Activated CD8-positive, alpha-beta memory T cell treated with anti-CD3 and anti-CD28 coated beads for 36 hours (primary cell): ENCODE data around the gene HSD3B1. TPM values are rescaled to one million over a fixed set of nuclear protein-coding genes. Genes with fewer than 3 reads are reported as not detected.
"Not testable (repeated sequence)": the region's sequence is repeated elsewhere in the genome, so short reads cannot be mapped to it uniquely, and the experiment has no call there.

Experiments used
- CTCF ChIA-PET: fragments of 350-600 bp; sonication (Branson Sonifier 250); formaldehyde crosslinking; loops from one replicate; lab custom pipeline; 2021; ENCODE audit warnings: antibody characterized with exemption; lab: Charles Lee
- POLR2A ChIA-PET: fragments of 350-600 bp; sonication (Branson Sonifier 250); formaldehyde crosslinking; loops from one replicate; lab custom pipeline; 2021; ENCODE audit warnings: antibody characterized with exemption; lab: Charles Lee
- total RNA-seq, 2 experiments: library from RNA; stranded (reverse); gene quantifications; one replicate each; pipeline ENCODE4 v1.2.3, GENCODE V29; 2021

Gene HSD3B1
- total RNA-seq, 2 experiments from 2014 or later, result not detected

DNA sequence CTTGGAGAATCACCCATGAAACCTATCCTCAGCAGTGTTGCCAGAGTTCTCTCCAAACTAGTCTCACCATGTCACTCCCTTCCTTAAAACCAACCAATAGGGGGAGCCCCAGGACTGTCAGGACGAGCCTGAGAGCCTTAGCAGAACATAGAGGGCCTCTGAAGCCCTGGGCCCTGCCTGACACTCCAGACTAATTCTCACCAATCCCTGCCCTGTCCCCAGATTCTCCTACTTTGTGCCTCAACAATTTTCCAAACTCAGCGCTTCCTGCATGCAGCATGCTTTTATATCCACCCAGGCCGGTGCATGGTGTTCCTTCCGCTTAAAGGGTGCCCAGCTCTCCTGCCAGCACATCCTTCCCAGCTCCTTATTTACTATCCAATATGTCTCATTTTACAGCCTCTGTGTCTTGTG, 42.7 kb downstream of the HSD3B1 start:
- CTCF ChIA-PET, result no interaction called here

DNA sequence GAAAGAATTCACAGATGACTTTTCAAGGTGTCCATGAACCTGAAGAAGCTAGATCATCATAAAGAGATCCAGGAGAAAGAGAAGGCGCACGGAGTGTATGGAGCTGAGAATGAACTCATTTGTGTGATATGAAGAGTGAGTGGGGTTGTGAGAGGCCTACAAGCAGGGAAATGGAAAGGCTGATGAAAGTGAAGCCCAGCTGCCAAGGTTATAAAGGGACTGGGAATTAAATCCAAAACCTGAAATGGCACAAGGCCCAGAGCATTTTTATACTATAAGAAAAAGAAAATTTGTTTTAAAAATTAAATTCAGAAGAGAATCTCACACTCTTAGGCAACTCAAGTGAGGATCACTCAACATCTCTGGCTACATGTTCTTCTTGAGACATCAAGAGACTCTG, 43.4 kb downstream of the HSD3B1 start:
- CTCF ChIA-PET, result no interaction called here
- POLR2A ChIA-PET, result no interaction called here

More for the DNA sequence above, 42.7 kb downstream of the HSD3B1 start:
- POLR2A ChIA-PET, result no interaction called here

DNA sequence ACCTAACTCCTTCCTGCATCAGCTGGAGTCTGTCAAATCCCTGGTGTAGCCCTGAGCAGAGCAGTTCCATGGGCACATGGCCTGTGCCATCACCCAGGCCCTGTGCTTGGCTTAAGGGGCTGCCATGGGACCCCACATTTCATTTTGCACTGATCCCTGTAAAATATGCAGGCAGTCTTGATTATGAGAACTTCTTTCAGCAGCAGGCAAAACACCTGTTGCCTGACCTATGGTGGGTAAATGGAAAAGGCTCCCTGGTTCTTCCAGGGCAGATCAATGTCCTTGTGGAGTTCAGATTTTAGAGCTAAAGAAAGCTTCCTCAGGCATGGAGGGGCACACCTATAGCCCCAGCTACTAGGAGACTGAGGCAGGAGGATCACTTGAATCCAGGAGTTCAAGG, 44.2 kb downstream of the HSD3B1 start:
- ChIA-PET POLR2A (no interaction called here), CTCF (no interaction called here)

DNA sequence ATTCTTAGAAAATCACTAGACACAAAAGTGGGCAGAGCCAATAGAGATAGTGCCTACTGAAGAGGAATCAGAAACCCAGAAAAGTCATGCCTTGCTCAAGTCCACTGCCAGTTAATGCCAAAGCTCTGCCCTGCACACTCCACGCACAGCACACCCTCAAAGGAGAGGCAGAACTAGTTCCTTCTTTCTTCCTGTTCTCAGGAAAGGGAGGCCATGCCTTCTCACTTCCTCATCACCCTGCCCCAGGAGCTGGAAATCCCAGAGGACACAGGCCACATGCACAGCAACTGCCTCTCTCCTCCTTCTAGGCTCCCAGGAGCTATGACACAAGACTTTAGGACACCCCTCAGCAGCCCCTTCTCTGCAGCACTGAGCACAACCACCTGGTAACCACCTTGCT, 45.6 kb downstream of the HSD3B1 start:
- CTCF ChIA-PET, POLR2A ChIA-PET: not testable (repeated sequence)

DNA sequence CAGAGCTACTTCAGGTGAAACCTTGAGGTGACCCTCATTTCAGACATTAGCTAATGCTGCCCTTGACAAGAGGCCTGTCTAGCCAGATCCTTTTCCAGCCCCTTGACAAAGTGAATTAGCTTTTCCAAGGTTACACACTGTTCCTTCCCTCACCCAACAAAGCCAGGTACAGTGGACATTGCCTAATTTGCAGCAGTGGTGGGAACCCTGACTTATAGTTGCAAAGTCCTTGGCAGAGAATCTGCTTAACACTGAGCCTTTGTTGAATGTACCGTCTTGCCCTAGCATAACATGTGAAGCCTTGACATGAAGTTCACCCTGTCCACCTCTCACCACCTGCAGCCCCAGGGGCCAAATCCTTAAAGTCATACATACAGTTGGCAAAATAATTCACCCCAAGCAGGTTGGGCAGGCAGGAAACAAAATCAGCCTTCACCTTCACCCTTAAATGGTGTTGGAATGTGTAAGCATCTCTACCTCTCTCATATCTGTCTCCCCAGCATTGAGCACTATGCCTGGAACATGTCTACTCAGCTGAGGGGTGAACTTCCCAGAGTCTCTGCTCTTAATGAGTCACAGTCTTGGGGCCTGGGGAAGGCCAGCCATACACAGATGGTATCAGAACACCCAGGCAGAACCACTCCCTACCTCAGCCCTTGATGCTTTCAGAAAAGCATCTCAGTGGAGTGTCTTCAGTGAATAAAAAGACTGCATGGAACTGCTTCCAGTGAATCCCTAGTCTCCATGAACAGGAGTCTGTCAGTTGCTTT, 46.5 kb downstream of the HSD3B1 start:
- POLR2A ChIA-PET, result not testable (repeated sequence)

DNA sequence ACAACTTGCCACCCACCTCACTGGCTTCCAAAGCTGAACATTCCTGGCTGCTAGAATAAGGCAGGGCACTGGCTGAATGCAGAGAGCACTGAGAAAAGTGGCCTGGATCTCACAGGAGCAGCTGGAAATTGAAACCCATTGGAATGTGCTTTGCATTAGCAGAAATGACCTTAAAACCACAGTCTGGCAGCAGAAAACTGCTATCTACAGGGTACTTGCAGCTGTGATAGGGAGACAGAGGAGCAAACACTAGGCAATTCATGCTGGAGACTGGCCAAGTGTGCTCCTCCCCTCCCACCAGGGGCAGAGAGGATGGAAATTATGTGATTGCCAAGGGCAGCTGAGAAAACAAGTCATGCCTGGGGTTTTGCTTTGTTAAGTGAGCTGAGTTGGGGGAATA, 47.2 kb downstream of the HSD3B1 start:
- POLR2A ChIA-PET, result no interaction called here
- CTCF ChIA-PET, result no interaction called here

More for the DNA sequence above, 46.5 kb downstream of the HSD3B1 start:
- CTCF ChIA-PET, result not testable (repeated sequence)

DNA sequence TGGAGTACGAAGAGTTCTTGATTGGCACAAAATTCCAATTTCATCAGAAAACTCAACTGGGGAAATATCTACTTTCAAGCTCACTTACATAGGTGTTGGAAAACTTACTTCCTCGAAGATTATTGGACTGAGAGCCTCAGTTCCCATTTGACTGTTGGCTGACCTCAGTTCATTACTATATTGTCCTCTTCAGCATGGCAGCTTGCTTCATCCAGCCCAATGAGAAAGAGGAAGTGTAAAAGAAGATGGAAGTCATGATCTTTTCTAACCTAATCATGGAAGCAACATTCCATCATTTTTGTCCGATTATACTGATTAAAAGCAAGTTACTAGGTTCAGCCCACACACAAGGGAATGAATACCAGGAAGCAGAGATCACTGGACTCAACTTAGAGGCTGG, 49.4 kb downstream of the HSD3B1 start:
- ChIA-PET POLR2A (no interaction called here), CTCF (no interaction called here)

DNA sequence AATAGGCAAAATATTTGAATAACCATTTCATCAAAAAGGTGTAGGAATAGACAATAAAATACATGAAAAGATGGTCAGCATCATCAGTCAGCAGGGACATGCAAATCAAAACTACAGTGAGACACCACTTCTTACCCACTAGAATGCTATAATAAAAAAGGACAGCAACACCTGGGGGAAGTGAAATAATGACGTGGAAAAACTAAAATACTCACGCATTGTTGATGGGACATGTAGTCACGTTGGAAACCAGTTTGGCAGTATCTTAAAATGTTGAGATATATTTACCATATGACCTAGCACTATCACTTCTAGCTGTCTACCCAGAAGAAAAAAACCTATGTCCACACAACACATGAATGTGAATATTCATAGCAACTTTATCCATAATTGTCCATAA, 53.4 kb downstream of the HSD3B1 start:
- CTCF ChIA-PET, POLR2A ChIA-PET: not testable (repeated sequence)

DNA sequence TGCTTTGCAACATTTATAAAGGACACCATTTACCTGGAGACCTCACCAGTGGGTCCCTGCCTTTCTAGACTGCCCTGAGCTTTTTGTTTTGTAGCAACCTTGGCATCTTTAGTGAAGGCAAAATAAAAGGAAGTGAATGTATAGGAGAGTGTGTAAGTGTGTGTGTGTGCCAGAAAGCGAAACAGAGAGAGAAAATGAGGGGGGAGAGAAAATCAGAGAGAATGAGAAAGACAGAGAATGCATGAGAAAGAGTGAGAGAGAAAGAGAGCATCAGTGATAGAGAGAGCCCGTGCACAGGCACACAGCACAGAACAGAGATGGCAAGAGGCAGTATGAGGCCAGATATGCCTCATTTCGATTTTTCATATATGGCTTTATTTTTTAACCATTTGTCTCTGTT, 57.5 kb downstream of the HSD3B1 start:
- POLR2A ChIA-PET, result no interaction called here
- CTCF ChIA-PET, result no interaction called here

Other genes starting within 250 kb of the HSD3B1 start
- not detected for gene HAO2, start 138.4 kb upstream of the HSD3B1 start, total RNA-seq
- not detected for gene HSD3B2, start 92.1 kb upstream of the HSD3B1 start, total RNA-seq
- 1 to 10 TPM in 1 of 2 experiments, under 1 TPM in 1; 0.99 to 1.0 TPM for gene ZNF697, start 141.1 kb downstream of the HSD3B1 start, total RNA-seq
- 100 to 1,000 TPM; 171 to 185 TPM for gene PHGDH, start 204.7 kb downstream of the HSD3B1 start, total RNA-seq